Liver (tissue), 9 donors: ENCODE results near the gene CACNA1C. TPM values are rescaled to one million over a fixed set of nuclear protein-coding genes. Genes with fewer than 3 reads are reported as not detected.

Experiments
- DNase-seq: peaks from one replicate; pipeline ENCODE4 v3.0.0-alpha.2; 2017; ENCODE audit warnings: low spot score
- H3K27ac ChIP-seq, 2 donors: one replicate each; pipeline ENCODE4 v1.7.0; 2013; ENCODE audit warnings: inconsistent platforms in 2 of 2, low read length in 2 of 2, control low read depth in 1 of 2, low read depth in 1 of 2, mild to moderate bottlenecking in 1 of 2
- H3K27me3 ChIP-seq, 4 donors: one replicate each; pipeline versions ENCODE4 v1.6.1 to v1.7.0; 2013; ENCODE audit warnings: low read length in 3 of 4, inconsistent platforms in 1 of 4, mild to moderate bottlenecking in 1 of 4, moderate library complexity in 1 of 4; ENCODE audit not compliant: control insufficient read depth in 4 of 4, insufficient read depth in 4 of 4
- H3K36me3 ChIP-seq, 4 donors: one replicate each; pipeline versions ENCODE4 v1.6.1 to v1.7.0; 2013; ENCODE audit warnings: low read length in 3 of 4, mild to moderate bottlenecking in 3 of 4, low read depth in 1 of 4, moderate library complexity in 1 of 4; ENCODE audit not compliant: control insufficient read depth in 4 of 4, insufficient read depth in 3 of 4
- H3K4me1 ChIP-seq, 4 donors: one replicate each; pipeline versions ENCODE4 v1.6.1 to v1.7.0; 2013; ENCODE audit warnings: low read length in 3 of 4, mild to moderate bottlenecking in 3 of 4, moderate library complexity in 1 of 4; ENCODE audit not compliant: control insufficient read depth in 4 of 4, insufficient read depth in 4 of 4
- H3K4me3 ChIP-seq, 3 donors: one replicate each; pipeline versions ENCODE4 v1.6.1 to v1.7.0; 2013; ENCODE audit warnings: low read length in 3 of 3, control low read depth in 1 of 3, low read depth in 1 of 3, mild to moderate bottlenecking in 1 of 3
- H3K9ac ChIP-seq, 2 donors: one replicate each; pipeline ENCODE4 v1.7.0; 2013; ENCODE audit warnings: low read length in 2 of 2, mild to moderate bottlenecking in 2 of 2, moderate library complexity in 2 of 2, control low read depth in 1 of 2, low read depth in 1 of 2
- H3K9me3 ChIP-seq, 4 donors: one replicate each; pipeline versions ENCODE4 v1.6.1 to v1.7.0; 2013; ENCODE audit warnings: low read length in 3 of 4; ENCODE audit not compliant: control insufficient read depth in 4 of 4
- CTCF ChIP-seq: fragments of 150-350 bp; IDR thresholded peaks from 2 replicates; pipeline ENCODE4 v1.5.1; 2017; ENCODE audit warnings: improper control_type of control experiment, low read depth, low read length; ENCODE audit not compliant: missing input control
- EGR1 ChIP-seq, 2 donors: IDR thresholded peaks; 2 replicates each; pipeline ENCODE4 v1.6.1; 2016 to 2018; ENCODE audit warnings: antibody characterized with exemption in 2 of 2, low read depth in 2 of 2
- FOXA1 ChIP-seq: IDR thresholded peaks from 2 replicates; pipeline ENCODE4 v1.6.1; 2016; ENCODE audit warnings: antibody characterized with exemption
- GABPA ChIP-seq, 2 donors: IDR thresholded peaks in 1 of 2; conservative IDR thresholded peaks in 1 of 2; 2 replicates each; pipeline ENCODE4 v1.6.1; 2016; ENCODE audit warnings: antibody characterized with exemption in 2 of 2, mild to moderate bottlenecking in 1 of 2, moderate library complexity in 1 of 2
- HNF4A ChIP-seq, 2 donors: conservative IDR thresholded peaks; 2 replicates each; pipeline ENCODE4 v1.6.1; 2016; ENCODE audit warnings: antibody characterized with exemption in 2 of 2, mild to moderate bottlenecking in 2 of 2
- HNF4G ChIP-seq: IDR thresholded peaks from 2 replicates; pipeline ENCODE4 v1.6.1; 2016; ENCODE audit warnings: antibody characterized with exemption
- JUND ChIP-seq, 2 donors: IDR thresholded peaks; 2 replicates each; pipeline ENCODE4 v1.6.1; 2016; ENCODE audit warnings: antibody characterized with exemption in 2 of 2
- NR2F2 ChIP-seq: IDR thresholded peaks from 2 replicates; pipeline ENCODE4 v1.6.1; 2016; ENCODE audit warnings: antibody characterized with exemption
- RAD21 ChIP-seq, 2 donors: IDR thresholded peaks; 2 replicates each; pipeline ENCODE4 v1.6.1; 2016; ENCODE audit warnings: antibody characterized with exemption in 2 of 2, mild to moderate bottlenecking in 2 of 2
- SP1 ChIP-seq: IDR thresholded peaks from 2 replicates; pipeline ENCODE4 v1.6.1; 2018; ENCODE audit warnings: antibody characterized with exemption, mild to moderate bottlenecking
- TAF1 ChIP-seq: conservative IDR thresholded peaks from 2 replicates; pipeline ENCODE4 v1.6.1; 2016; ENCODE audit warnings: antibody characterized with exemption, mild to moderate bottlenecking
- WGBS: extraction: QIAGEN DNeasy Blood & Tissue Kit; methylation state at CpG from one replicate; pipeline ENCODE4 v1.1.7; 2013; 5-methylcytosine and 5-hydroxymethylcytosine counted together
- polyA plus RNA-seq, 2 donors: library from polyadenylated mRNA; stranded (reverse) in 1 of 2; unstranded in 1 of 2; fragments of 200-250 nt in 1 of 2; fragments of >200 nt in 1 of 2; fragmentation: Nextera tagmentation in 1 of 2; extraction: Ambion mirVana in 1 of 2; gene quantifications; one replicate each; pipeline versions ENCODE4 v1.2.1 to v1.2.3, GENCODE V29; 2013 to 2015
- total RNA-seq, 2 donors: library from RNA; depleted of rRNA; stranded (reverse); fragments of >200 nt; gene quantifications; one replicate each; pipeline ENCODE4 v1.2.3, GENCODE V29; 2014
- TF ChIP-seq, protein P1 (sequence below): IDR thresholded peaks from 2 replicates; pipeline ENCODE4 v1.6.1; 2016; ENCODE audit warnings: antibody characterized with exemption
- TF ChIP-seq, protein P2 (sequence below): IDR thresholded peaks from 2 replicates; pipeline ENCODE4 v1.6.1; 2016; ENCODE audit warnings: antibody characterized with exemption
- donor health status: healthy.
- donor health status: healthy.
- donor health status: healthy.
- donor health status: healthy.
- donor health status: healthy.

Gene CACNA1C
- total and polyA plus RNA-seq, 4 donors: 0.23 to 1.9 (median 0.41) TPM

GRCh38 chr12:2551412-2551900, 498.7 kb downstream of the CACNA1C start:
- Histone ChIP-seq H3K4me1 (no peaks in the 10 kb centered on the region), H3K27me3 (peaks cover 0 to 4% (median 0%) of the 10 kb centered on the region in 4 donors), H3K27ac (no peak overlapping the region), H3K4me3 (no peak overlapping the region), H3K36me3 (no peaks in the 10 kb centered on the region), H3K9ac (no peak overlapping the region), H3K9me3 (no peaks in the 10 kb centered on the region)
- TF ChIP-seq CTCF (no peak), JUND (IDR thresholded peaks at IDR 0.05) (no peak), NR2F2 (no peak), SP1 (no peak), HNF4G (no peak), EGR1 (IDR thresholded peaks at IDR 0.05; ENCODE audit: low read depth in 2 of 2) (no peak), HNF4A (conservative IDR thresholded peaks at IDR 0.05) (no peak), FOXA1 (no peak), RAD21 (IDR thresholded peaks at IDR 0.05) (no peak)
- TF ChIP-seq, protein P1, sequence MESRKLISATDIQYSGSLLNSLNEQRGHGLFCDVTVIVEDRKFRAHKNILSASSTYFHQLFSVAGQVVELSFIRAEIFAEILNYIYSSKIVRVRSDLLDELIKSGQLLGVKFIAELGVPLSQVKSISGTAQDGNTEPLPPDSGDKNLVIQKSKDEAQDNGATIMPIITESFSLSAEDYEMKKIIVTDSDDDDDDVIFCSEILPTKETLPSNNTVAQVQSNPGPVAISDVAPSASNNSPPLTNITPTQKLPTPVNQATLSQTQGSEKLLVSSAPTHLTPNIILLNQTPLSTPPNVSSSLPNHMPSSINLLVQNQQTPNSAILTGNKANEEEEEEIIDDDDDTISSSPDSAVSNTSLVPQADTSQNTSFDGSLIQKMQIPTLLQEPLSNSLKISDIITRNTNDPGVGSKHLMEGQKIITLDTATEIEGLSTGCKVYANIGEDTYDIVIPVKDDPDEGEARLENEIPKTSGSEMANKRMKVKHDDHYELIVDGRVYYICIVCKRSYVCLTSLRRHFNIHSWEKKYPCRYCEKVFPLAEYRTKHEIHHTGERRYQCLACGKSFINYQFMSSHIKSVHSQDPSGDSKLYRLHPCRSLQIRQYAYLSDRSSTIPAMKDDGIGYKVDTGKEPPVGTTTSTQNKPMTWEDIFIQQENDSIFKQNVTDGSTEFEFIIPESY: no peak
- WGBS: 76% methylated on average over 13 of the region's 13 CpGs
- DNase-seq: no peak

DNA sequence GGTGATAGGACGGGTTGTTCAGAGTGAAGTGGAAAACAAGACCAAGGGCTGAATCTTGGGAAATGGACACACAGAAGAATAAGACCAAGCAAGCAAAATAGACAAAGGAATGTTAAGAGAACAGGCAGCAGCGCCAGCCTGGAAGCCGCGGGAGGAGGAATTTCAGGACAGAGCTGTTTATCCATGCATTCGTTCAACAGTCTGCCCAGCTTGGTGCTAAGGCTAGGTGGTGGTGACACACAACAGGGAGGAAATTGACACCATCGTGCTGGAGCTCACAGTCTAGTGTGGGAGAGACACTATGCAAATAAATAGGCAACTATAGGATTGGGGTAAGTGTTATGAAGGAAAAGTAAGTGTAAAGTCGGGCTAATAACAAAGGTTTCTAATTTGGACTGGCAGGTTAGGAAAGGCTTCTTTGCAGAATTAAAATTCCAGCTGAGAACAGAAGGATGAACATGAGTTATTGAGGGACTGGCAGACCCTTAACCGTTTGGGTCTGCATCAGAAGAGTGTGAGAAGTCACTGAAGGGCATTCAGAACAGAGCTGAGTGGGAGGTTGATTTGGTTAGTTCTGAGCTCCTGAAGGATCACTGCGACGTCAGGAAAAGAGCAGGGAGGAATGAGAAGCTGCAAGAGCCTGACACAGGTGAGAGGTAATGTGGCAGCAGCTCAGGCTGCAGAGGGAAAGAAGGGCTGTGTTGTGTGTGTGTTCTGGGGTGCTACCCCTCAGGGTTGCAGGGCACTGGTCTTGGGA, 499.4 kb downstream of the CACNA1C start:
- 73% methylated on average over 10 of the region's 10 CpGs for WGBS

More for the DNA sequence above, 499.4 kb downstream of the CACNA1C start:
- Histone ChIP-seq H3K9ac (no peak overlapping the region), H3K36me3 (no peaks in the 10 kb centered on the region), H3K4me1 (no peaks in the 10 kb centered on the region), H3K27me3 (peaks cover 0 to 4% (median 0%) of the 10 kb centered on the region in 4 donors), H3K27ac (no peak overlapping the region), H3K9me3 (no peaks in the 10 kb centered on the region), H3K4me3 (no peak overlapping the region)
- DNase-seq: no peak
- TF ChIP-seq TAF1 (no peak), HNF4G (no peak), RAD21 (IDR thresholded peaks at IDR 0.05) (no peak), HNF4A (conservative IDR thresholded peaks at IDR 0.05) (no peak), GABPA (IDR thresholded peaks at IDR 0.05 in 1 of 2, conservative IDR thresholded peaks at IDR 0.05 in 1 of 2) (no peak), FOXA1 (no peak)
- TF ChIP-seq, protein P2, sequence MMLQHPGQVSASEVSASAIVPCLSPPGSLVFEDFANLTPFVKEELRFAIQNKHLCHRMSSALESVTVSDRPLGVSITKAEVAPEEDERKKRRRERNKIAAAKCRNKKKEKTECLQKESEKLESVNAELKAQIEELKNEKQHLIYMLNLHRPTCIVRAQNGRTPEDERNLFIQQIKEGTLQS: no peak
